HepG2 (cell line): Measurements from ENCODE around the gene AFF4. TPM values are rescaled to one million over a fixed set of nuclear protein-coding genes. Genes with fewer than 3 reads are reported as not detected.

ENCODE experiments used
- ATAC-seq: fragments of 200-7000 bp; cut with Tn5 transposase; 3 replicates; pipeline ENCODE4 v1.9.1; 2020; ENCODE audit warnings: mild to moderate bottlenecking, moderate library complexity
- BruUV-seq: library from RNA; stranded (reverse); fragments of 400-500 nt; replicated peaks from 2 replicates; lab custom pipeline; 2021; lab: Mats Ljungman, UMichigan
- CTCF ChIA-PET: fragments of 300-600 bp; formaldehyde crosslinking; extraction: SDS; loops from one replicate; lab custom pipeline; 2021; ENCODE audit warnings: low total read pairs, inconsistent platforms, low intra/inter-chr PET ratio; lab: Yijun Ruan, JAX
- POLR2A ChIA-PET: fragments of 350-600 bp; sonication (Branson Sonifier 250); formaldehyde crosslinking; loops from one replicate; lab custom pipeline; 2020; ENCODE audit warnings: antibody characterized with exemption, inconsistent platforms; lab: Yijun Ruan, JAX
- DNase-seq: peaks from one replicate; pipeline ENCODE4 v3.0.0-alpha.2; 2015; ENCODE audit warnings: low spot score
- FAIRE-seq: peaks from 3 replicates; lab custom pipeline; 2011; peaks lifted over from hg19 to GRCh38; lab: Jason Lieb, UNC
- H2AFZ ChIP-seq: one replicate; pipeline ENCODE4 v1.6.1; 2011; ENCODE audit warnings: low read length, inconsistent platforms
- H3K27ac ChIP-seq: fragments of 300-600 bp; 3 replicates; pipeline ENCODE4 v1.8.0; 2011; ENCODE audit warnings: mixed run types, mild to moderate bottlenecking, mixed read lengths, low read length, inconsistent platforms; ENCODE audit not compliant: insufficient read depth; ENCODE audit errors: extremely low read length
- H3K27me3 ChIP-seq, 2 experiments: fragments of 200-600 bp in 1 of 2; 2 replicates in 1 of 2; 3 replicates in 1 of 2; pipeline versions ENCODE4 v1.6.0 to v1.8.0; 2011; ENCODE audit warnings: low read length in 2 of 2, mild to moderate bottlenecking in 2 of 2, moderate library complexity in 2 of 2, inconsistent platforms in 1 of 2; ENCODE audit not compliant: insufficient read depth in 2 of 2, control insufficient read depth in 1 of 2
- H3K36me3 ChIP-seq, 2 experiments: fragments of 200-600 bp in 1 of 2; replicated peaks in 1 of 2; 2 replicates in 1 of 2; 3 replicates in 1 of 2; pipeline versions ENCODE4 v1.5.1 to v1.8.0; 2011; ENCODE audit warnings: low read length in 2 of 2, inconsistent platforms in 1 of 2; ENCODE audit not compliant: insufficient read depth in 2 of 2, control insufficient read depth in 1 of 2
- H3K4me1 ChIP-seq: 2 replicates; pipeline ENCODE4 v1.5.1; 2012; ENCODE audit warnings: low read length, inconsistent platforms; ENCODE audit not compliant: insufficient read depth
- H3K4me2 ChIP-seq: 2 replicates; pipeline ENCODE4 v1.6.0; 2011; ENCODE audit warnings: low read depth, low read length, inconsistent platforms
- H3K4me3 ChIP-seq, 3 experiments: fragments of 200-600 bp in 1 of 3; sonication (generic), shearing (Covaris generic) in 1 of 3; replicated peaks in 1 of 3; 2 replicates each; pipeline ENCODE4 v1.5.1; 2011 to 2016; ENCODE audit warnings: low read length in 3 of 3, inconsistent platforms in 2 of 3, low read depth in 2 of 3, mild to moderate bottlenecking in 2 of 3, control low read depth in 1 of 3, mixed read lengths in 1 of 3; ENCODE audit not compliant: insufficient read depth in 1 of 3
- H3K79me2 ChIP-seq: one replicate; pipeline ENCODE4 v1.6.1; 2011; ENCODE audit warnings: low read length, inconsistent platforms; ENCODE audit not compliant: insufficient read depth
- H3K9ac ChIP-seq: 2 replicates; pipeline ENCODE4 v1.6.0; 2011; ENCODE audit warnings: mild to moderate bottlenecking, low read depth, low read length, inconsistent platforms; ENCODE audit not compliant: insufficient read depth
- H3K9me3 ChIP-seq: 2 replicates; pipeline ENCODE4 v1.5.1; 2012; ENCODE audit warnings: mild to moderate bottlenecking, low read length
- H4K20me1 ChIP-seq: 2 replicates; pipeline ENCODE4 v1.6.0; 2011; ENCODE audit warnings: inconsistent platforms, mild to moderate bottlenecking, low read length, moderate library complexity; ENCODE audit not compliant: insufficient read depth
- CBFB ChIP-seq: sonication (generic); formaldehyde crosslinking; IDR thresholded peaks from 2 replicates; pipeline ENCODE4 v1.4.0; 2020; ENCODE audit warnings: missing genetic modification reagents
- FLYWCH1 ChIP-seq: sonication (generic); formaldehyde crosslinking; IDR thresholded peaks from 2 replicates; pipeline ENCODE4 v1.8.1; 2023; ENCODE audit warnings: mild to moderate bottlenecking, missing genetic modification reagents
- NRL ChIP-seq: sonication (generic); formaldehyde crosslinking; IDR thresholded peaks from 2 replicates; pipeline ENCODE4 v1.5.0; 2020; ENCODE audit warnings: missing genetic modification reagents, mild to moderate bottlenecking, moderate library complexity, borderline replicate concordance
- ZNF138 ChIP-seq: sonication (generic); formaldehyde crosslinking; IDR thresholded peaks from 2 replicates; pipeline ENCODE4 v1.5.0; 2020; ENCODE audit warnings: mild to moderate bottlenecking, low read depth, missing genetic modification reagents
- ZNF484 ChIP-seq: sonication (generic); formaldehyde crosslinking; IDR thresholded peaks from 2 replicates; pipeline ENCODE4 v1.5.1; 2020; ENCODE audit warnings: mild to moderate bottlenecking, low read depth, missing genetic modification reagents, borderline replicate concordance
- ZNF703 ChIP-seq: sonication (generic); formaldehyde crosslinking; IDR thresholded peaks from 2 replicates; pipeline ENCODE4 v1.5.1; 2020; ENCODE audit warnings: missing genetic modification reagents, mild to moderate bottlenecking, moderate library complexity, borderline replicate concordance
- WGBS: methylation state at CpG from one replicate; pipeline ENCODE4 v1.1.6; 2017; ENCODE audit warnings: low lambda C conversion rate; 5-methylcytosine and 5-hydroxymethylcytosine counted together
- in situ Hi-C: cut with HindIII; loops from 2 replicates; pipeline ENCODE4 v1.10.0; 2017; ENCODE audit warnings: low pct_unique_long_range_greater_than_20kb; ENCODE audit not compliant: extremely low pct_ligation_motif_present
- intact Hi-C: fragments of 100-400 bp; cut with micrococcal nuclease; formaldehyde crosslinking; loops from one replicate; pipeline ENCODE4 v1.10.0; 2022; ENCODE audit not compliant: unreplicated experiment
- polyA plus RNA-seq, 8 experiments: library from polyadenylated mRNA; depleted of rRNA in 3 of 8; stranded (reverse) in 7 of 8; unstranded in 1 of 8; fragments of >200 nt; fragmentation: Illumina TruSeq in 4 of 8; extraction: Trizol in 4 of 8; gene quantifications; 2 replicates each; pipeline versions ENCODE4 v1.2.1 to v1.2.3, GENCODE V29; 2011 to 2016; ENCODE audit warnings: low read depth in 4 of 8, missing spikeins in 1 of 8, mixed read lengths in 1 of 8; ENCODE audit not compliant: insufficient read depth in 1 of 8
- total RNA-seq, 5 experiments: library from RNA; depleted of rRNA; stranded (reverse); fragments of >200 nt; fragmentation: Illumina TruSeq; extraction: Trizol; gene quantifications; 2 replicates each; pipeline ENCODE4 v1.2.3, GENCODE V29; 2016; ENCODE audit warnings: low read depth in 1 of 5
- TF ChIP-seq, protein P1 (sequence below): sonication (generic); formaldehyde crosslinking; IDR thresholded peaks from 2 replicates; pipeline ENCODE4 v1.4.0; 2020; ENCODE audit warnings: missing genetic modification reagents, mild to moderate bottlenecking, borderline replicate concordance
- TF ChIP-seq, protein P2 (sequence below): sonication (generic); formaldehyde crosslinking; IDR thresholded peaks from 2 replicates; pipeline ENCODE4 v1.5.0; 2020; ENCODE audit warnings: mild to moderate bottlenecking, missing genetic modification reagents
- TF ChIP-seq, protein P3 (sequence below): sonication (generic); formaldehyde crosslinking; IDR thresholded peaks from 2 replicates; pipeline ENCODE4 v1.4.0; 2020; ENCODE audit warnings: mild to moderate bottlenecking, missing genetic modification reagents
- TF ChIP-seq, protein P4 (sequence below): sonication (generic); formaldehyde crosslinking; IDR thresholded peaks from 2 replicates; pipeline ENCODE4 v1.4.0; 2020; ENCODE audit warnings: low read depth, mild to moderate bottlenecking, missing genetic modification reagents

The AFF4 gene
- total and polyA plus RNA-seq, 2 of the 13 experiments (the other 11 are each of a cell fraction or from before 2014, with no cell fraction given), result 22.1 to 25.5 TPM

DNA sequence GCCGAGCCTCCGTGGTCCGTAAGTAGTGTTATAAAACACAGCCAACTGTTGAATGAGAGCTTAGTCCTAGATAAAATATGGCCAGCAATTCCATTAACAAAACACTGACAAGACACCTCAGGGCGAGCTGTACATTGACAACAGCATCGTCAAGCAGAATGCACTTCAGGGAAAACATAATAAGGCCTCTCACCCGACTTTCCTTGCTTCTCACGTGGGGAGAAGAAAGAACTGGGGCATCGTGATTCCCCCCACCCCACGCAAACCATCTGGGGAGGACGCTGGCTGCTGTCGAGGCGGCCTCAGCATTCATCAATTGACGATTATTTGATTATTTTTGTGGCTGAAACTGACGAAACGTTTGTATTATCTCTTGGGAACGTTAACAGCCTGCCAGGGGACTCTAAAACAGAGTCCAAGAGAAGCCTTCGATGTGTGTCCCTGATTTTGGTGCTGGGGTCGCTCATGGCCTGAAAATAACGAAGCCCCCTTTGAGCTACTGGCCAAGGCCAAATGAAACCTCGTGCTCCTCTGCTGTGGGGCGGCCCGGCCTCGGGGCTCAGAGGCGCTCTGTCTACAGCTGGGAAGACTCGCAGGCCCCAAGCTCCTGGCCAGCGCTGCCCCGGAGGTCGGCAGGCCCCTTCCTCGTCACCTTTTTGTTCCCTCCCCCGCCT, 97.6 kb downstream of the AFF4 start:
- Histone ChIP-seq H3K9ac (peak overlapping the region; percentile 97), H2AFZ (no peak overlapping the region), H3K4me3 (peak overlapping the region; percentile 10 to 88 (median 39); a peak in 5 of 6 replicates), H4K20me1 (no peaks in the 10 kb centered on the region), H3K36me3 (peaks cover 0 to 25% of the 10 kb centered on the region in 2 experiments; a peak in 3 of 5 replicates), H3K9me3 (no peaks in the 10 kb centered on the region), H3K4me1 (peaks cover 53% of the 10 kb centered on the region), H3K27ac (peak overlapping the region; percentile 86), H3K4me2 (peak overlapping the region; percentile 68), H3K27me3 (no peaks in the 10 kb centered on the region; a peak in 1 of 5 replicates), H3K79me2 (peaks cover 16% of the 10 kb centered on the region)
- FAIRE-seq (no peak), DNase-seq (no peak), ATAC-seq (no peak)
- TSS peak; percentile 94 for BruUV-seq
- 52% methylated on average over 27 of the region's 30 CpGs for WGBS
- POLR2A ChIA-PET, result interaction anchor here (0.7 to 8.7 kb wide), 15 partner anchors 12 to 1104 kb away, joined by 3 to 91 read pairs (median 9); partner anchors contain the start of genes AFF4, HSPA4 and SHROOM1
- CTCF ChIA-PET, result interaction anchor here (0.7 to 2.0 kb wide), 2 partner anchors 36 to 58 kb away, joined by 3 to 9 read pairs; partner anchors contain the start of gene SHROOM1
- in situ Hi-C loops, result no loop called here
- intact Hi-C loops, result loop anchor here (1.0 kb wide), 2 partner anchors 36 to 59 kb away; partner anchors contain the start of gene SHROOM1
- TF ChIP-seq, protein P1, sequence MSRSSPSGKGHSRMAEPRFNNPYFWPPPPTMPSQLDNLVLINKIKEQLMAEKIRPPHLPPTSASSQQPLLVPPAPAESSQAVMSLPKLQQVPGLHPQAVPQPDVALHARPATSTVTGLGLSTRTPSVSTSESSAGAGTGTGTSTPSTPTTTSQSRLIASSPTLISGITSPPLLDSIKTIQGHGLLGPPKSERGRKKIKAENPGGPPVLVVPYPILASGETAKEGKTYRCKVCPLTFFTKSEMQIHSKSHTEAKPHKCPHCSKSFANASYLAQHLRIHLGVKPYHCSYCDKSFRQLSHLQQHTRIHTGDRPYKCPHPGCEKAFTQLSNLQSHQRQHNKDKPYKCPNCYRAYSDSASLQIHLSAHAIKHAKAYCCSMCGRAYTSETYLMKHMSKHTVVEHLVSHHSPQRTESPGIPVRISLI (CRISPR knock-in tag), result no peak
- TF ChIP-seq, protein P2, sequence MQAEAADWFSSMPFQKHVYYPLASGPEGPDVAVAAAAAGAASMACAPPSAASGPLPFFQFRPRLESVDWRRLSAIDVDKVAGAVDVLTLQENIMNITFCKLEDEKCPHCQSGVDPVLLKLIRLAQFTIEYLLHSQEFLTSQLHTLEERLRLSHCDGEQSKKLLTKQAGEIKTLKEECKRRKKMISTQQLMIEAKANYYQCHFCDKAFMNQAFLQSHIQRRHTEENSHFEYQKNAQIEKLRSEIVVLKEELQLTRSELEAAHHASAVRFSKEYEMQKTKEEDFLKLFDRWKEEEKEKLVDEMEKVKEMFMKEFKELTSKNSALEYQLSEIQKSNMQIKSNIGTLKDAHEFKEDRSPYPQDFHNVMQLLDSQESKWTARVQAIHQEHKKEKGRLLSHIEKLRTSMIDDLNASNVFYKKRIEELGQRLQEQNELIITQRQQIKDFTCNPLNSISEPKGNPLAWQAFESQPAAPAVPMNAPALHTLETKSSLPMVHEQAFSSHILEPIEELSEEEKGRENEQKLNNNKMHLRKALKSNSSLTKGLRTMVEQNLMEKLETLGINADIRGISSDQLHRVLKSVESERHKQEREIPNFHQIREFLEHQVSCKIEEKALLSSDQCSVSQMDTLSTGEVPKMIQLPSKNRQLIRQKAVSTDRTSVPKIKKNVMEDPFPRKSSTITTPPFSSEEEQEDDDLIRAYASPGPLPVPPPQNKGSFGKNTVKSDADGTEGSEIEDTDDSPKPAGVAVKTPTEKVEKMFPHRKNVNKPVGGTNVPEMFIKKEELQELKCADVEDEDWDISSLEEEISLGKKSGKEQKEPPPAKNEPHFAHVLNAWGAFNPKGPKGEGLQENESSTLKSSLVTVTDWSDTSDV (CRISPR knock-in tag), result no peak
- TF ChIP-seq, protein P3, sequence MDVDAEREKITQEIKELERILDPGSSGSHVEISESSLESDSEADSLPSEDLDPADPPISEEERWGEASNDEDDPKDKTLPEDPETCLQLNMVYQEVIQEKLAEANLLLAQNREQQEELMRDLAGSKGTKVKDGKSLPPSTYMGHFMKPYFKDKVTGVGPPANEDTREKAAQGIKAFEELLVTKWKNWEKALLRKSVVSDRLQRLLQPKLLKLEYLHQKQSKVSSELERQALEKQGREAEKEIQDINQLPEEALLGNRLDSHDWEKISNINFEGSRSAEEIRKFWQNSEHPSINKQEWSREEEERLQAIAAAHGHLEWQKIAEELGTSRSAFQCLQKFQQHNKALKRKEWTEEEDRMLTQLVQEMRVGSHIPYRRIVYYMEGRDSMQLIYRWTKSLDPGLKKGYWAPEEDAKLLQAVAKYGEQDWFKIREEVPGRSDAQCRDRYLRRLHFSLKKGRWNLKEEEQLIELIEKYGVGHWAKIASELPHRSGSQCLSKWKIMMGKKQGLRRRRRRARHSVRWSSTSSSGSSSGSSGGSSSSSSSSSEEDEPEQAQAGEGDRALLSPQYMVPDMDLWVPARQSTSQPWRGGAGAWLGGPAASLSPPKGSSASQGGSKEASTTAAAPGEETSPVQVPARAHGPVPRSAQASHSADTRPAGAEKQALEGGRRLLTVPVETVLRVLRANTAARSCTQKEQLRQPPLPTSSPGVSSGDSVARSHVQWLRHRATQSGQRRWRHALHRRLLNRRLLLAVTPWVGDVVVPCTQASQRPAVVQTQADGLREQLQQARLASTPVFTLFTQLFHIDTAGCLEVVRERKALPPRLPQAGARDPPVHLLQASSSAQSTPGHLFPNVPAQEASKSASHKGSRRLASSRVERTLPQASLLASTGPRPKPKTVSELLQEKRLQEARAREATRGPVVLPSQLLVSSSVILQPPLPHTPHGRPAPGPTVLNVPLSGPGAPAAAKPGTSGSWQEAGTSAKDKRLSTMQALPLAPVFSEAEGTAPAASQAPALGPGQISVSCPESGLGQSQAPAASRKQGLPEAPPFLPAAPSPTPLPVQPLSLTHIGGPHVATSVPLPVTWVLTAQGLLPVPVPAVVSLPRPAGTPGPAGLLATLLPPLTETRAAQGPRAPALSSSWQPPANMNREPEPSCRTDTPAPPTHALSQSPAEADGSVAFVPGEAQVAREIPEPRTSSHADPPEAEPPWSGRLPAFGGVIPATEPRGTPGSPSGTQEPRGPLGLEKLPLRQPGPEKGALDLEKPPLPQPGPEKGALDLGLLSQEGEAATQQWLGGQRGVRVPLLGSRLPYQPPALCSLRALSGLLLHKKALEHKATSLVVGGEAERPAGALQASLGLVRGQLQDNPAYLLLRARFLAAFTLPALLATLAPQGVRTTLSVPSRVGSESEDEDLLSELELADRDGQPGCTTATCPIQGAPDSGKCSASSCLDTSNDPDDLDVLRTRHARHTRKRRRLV (CRISPR knock-in tag), result 0 out of 2 replicates have a peak, but pooled peaks have one; percentile 8
- TF ChIP-seq NRL (0 out of 2 replicates have a peak, but pooled peaks have one; percentile 57), CBFB (CRISPR knock-in tag) (peak; percentile 7; the same call in 1 of the 2 replicates), ZNF138 (no peak), FLYWCH1 (CRISPR knock-in tag) (no peak), ZNF484 (CRISPR knock-in tag) (0 out of 2 replicates have a peak, but pooled peaks have one; percentile 40), ZNF703 (CRISPR knock-in tag) (peak; percentile 17; the same call in 1 of the 2 replicates)
- TF ChIP-seq, protein P4, sequence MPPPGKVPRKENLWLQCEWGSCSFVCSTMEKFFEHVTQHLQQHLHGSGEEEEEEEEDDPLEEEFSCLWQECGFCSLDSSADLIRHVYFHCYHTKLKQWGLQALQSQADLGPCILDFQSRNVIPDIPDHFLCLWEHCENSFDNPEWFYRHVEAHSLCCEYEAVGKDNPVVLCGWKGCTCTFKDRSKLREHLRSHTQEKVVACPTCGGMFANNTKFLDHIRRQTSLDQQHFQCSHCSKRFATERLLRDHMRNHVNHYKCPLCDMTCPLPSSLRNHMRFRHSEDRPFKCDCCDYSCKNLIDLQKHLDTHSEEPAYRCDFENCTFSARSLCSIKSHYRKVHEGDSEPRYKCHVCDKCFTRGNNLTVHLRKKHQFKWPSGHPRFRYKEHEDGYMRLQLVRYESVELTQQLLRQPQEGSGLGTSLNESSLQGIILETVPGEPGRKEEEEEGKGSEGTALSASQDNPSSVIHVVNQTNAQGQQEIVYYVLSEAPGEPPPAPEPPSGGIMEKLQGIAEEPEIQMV (CRISPR knock-in tag), result peak; percentile 1; the same call in 1 of the 2 replicates
